SH-SY5Y (cell line): ENCODE results near the gene PRCD.

ENCODE experiments used
- GATA2 ChIP-seq: IDR thresholded peaks from 2 replicates; pipeline ENCODE4 v1.6.1; 2011; ENCODE audit warnings: mild to moderate bottlenecking, low read depth, low read length
- GATA3 ChIP-seq: IDR thresholded peaks from 2 replicates; pipeline ENCODE4 v1.6.1; 2011; ENCODE audit warnings: low read depth, mild to moderate bottlenecking, low read length, moderate library complexity

GRCh38 chr17:76577876-76578275, 38.0 kb downstream of the PRCD start:
- TF ChIP-seq GATA2 (no peak), GATA3 (no peak)
